Panc1 (cell line): Measurements from ENCODE around the gene RAB11FIP3.

Source experiments
- CTCF ChIP-seq: fragments of 450-650 bp; IDR thresholded peaks from 2 replicates; pipeline ENCODE4 v1.5.1; 2017; ENCODE audit warnings: mild to moderate bottlenecking
- POLR2AphosphoS5 ChIP-seq: IDR thresholded peaks from 2 replicates; pipeline ENCODE4 v1.6.1; 2012; ENCODE audit warnings: mild to moderate bottlenecking, low read depth, low read length, moderate library complexity
- REST ChIP-seq, 2 experiments: IDR thresholded peaks; 2 replicates each; pipeline ENCODE4 v1.6.1; 2011 to 2012; ENCODE audit warnings: low read depth in 2 of 2, control low read depth in 1 of 2, low read length in 1 of 2, mild to moderate bottlenecking in 1 of 2, moderate library complexity in 1 of 2; ENCODE audit not compliant: insufficient read depth in 1 of 2
- SIN3A ChIP-seq: IDR thresholded peaks from 2 replicates; pipeline ENCODE4 v1.6.1; 2012; ENCODE audit warnings: low read depth, mild to moderate bottlenecking, low read length, moderate library complexity, borderline replicate concordance; ENCODE audit not compliant: insufficient read depth

- TF ChIP-seq CTCF: no peak
- TF ChIP-seq POLR2AphosphoS5: no peak
- no peak for TF ChIP-seq SIN3A
- no peak for TF ChIP-seq REST (IDR thresholded peaks at IDR 0.05; ENCODE audit: insufficient read depth in 1 of 2, low read depth in 2 of 2, low read length in 1 of 2)
Observed at GRCh38 chr16:482468-483185, 57.2 kb downstream of the RAB11FIP3 start.
